HepG2 (cell line): ENCODE measurements around the gene LASP1. TPM values are rescaled to one million over a fixed set of nuclear protein-coding genes. Genes with fewer than 3 reads are reported as not detected.

Experiments used
- CBX1 ChIP-seq: IDR thresholded peaks from one replicate; pipeline ENCODE4 v1.6.1; 2016; ENCODE audit warnings: antibody characterized with exemption, low read depth
- CREBL2 ChIP-seq: sonication (generic); formaldehyde crosslinking; IDR thresholded peaks from 2 replicates; pipeline ENCODE4 v1.8.1; 2023; ENCODE audit warnings: missing genetic modification reagents, mild to moderate bottlenecking, borderline replicate concordance
- DBP ChIP-seq: sonication (generic); formaldehyde crosslinking; IDR thresholded peaks from 2 replicates; pipeline ENCODE4 v1.4.0; 2020; ENCODE audit warnings: missing genetic modification reagents; ENCODE audit errors: not compliant biosample characterization
- ETV6 ChIP-seq: sonication (generic); formaldehyde crosslinking; conservative IDR thresholded peaks from 2 replicates; pipeline ENCODE4 v1.4.0; 2020; ENCODE audit warnings: missing genetic modification reagents
- GFI1 ChIP-seq: sonication (generic); formaldehyde crosslinking; IDR thresholded peaks from 2 replicates; pipeline ENCODE4 v1.5.0; 2020; ENCODE audit warnings: missing genetic modification reagents, mild to moderate bottlenecking, borderline replicate concordance
- HNRNPH1 ChIP-seq: fragments of 200-400 bp; formaldehyde crosslinking; optimal IDR thresholded peaks from 2 replicates; pipeline ENCODE3; 2017; ENCODE audit warnings: mild to moderate bottlenecking, low read depth, low read length
- MTF2 ChIP-seq: sonication (generic); formaldehyde crosslinking; IDR thresholded peaks from 2 replicates; pipeline ENCODE4 v1.5.0; 2020; ENCODE audit warnings: missing genetic modification reagents, borderline replicate concordance
- NRL ChIP-seq: sonication (generic); formaldehyde crosslinking; IDR thresholded peaks from 2 replicates; pipeline ENCODE4 v1.5.0; 2020; ENCODE audit warnings: missing genetic modification reagents, mild to moderate bottlenecking, moderate library complexity, borderline replicate concordance
- POLR2G ChIP-seq: fragments of 200-400 bp; formaldehyde crosslinking; IDR thresholded peaks from 2 replicates; pipeline ENCODE4 v1.6.1; 2018; ENCODE audit warnings: mild to moderate bottlenecking, low read depth, low read length, moderate library complexity
- TBX3 ChIP-seq: fragments of 450-650 bp; IDR thresholded peaks from 2 replicates; pipeline ENCODE4 v1.6.1; 2017; ENCODE audit warnings: antibody characterized with exemption, mild to moderate bottlenecking, inconsistent platforms, borderline replicate concordance
- ZBTB7A ChIP-seq: sonication (generic); formaldehyde crosslinking; IDR thresholded peaks from 2 replicates; pipeline ENCODE4 v1.8.0; 2022; ENCODE audit warnings: mild to moderate bottlenecking, missing genetic modification reagents
- ZBTB8A ChIP-seq: sonication (generic); formaldehyde crosslinking; IDR thresholded peaks from 2 replicates; pipeline ENCODE4 v1.4.0; 2020; ENCODE audit warnings: mild to moderate bottlenecking, low read depth, missing genetic modification reagents, borderline replicate concordance
- ZC3H4 ChIP-seq: sonication (generic); formaldehyde crosslinking; IDR thresholded peaks from 2 replicates; pipeline ENCODE4 v1.4.0; 2020; ENCODE audit warnings: missing genetic modification reagents, borderline replicate concordance
- ZNF256 ChIP-seq: sonication (generic); formaldehyde crosslinking; conservative IDR thresholded peaks from 2 replicates; pipeline ENCODE4 v1.4.0; 2020; ENCODE audit warnings: missing genetic modification reagents
- ZNF350 ChIP-seq: sonication (generic); formaldehyde crosslinking; IDR thresholded peaks from 2 replicates; pipeline ENCODE4 v1.4.0; 2020; ENCODE audit warnings: mild to moderate bottlenecking, low read depth, missing genetic modification reagents, borderline replicate concordance
- ZNF354B ChIP-seq: sonication (generic); formaldehyde crosslinking; IDR thresholded peaks from 2 replicates; pipeline ENCODE4 v1.8.0; 2022; ENCODE audit warnings: mild to moderate bottlenecking, missing genetic modification reagents
- ZNF512 ChIP-seq: sonication (generic); formaldehyde crosslinking; IDR thresholded peaks from 2 replicates; pipeline ENCODE4 v1.4.0; 2020; ENCODE audit warnings: mild to moderate bottlenecking, missing genetic modification reagents
- ZNF576 ChIP-seq: sonication (generic); formaldehyde crosslinking; IDR thresholded peaks from 2 replicates; pipeline ENCODE4 v1.4.0; 2020; ENCODE audit warnings: mild to moderate bottlenecking, missing genetic modification reagents
- ZNF629 ChIP-seq: sonication (generic); formaldehyde crosslinking; conservative IDR thresholded peaks from 2 replicates; pipeline ENCODE4 v1.5.0; 2020; ENCODE audit warnings: missing genetic modification reagents
- ZNF747 ChIP-seq: sonication (generic); formaldehyde crosslinking; IDR thresholded peaks from 2 replicates; pipeline ENCODE4 v1.8.1; 2023; ENCODE audit warnings: missing genetic modification reagents, mild to moderate bottlenecking, borderline replicate concordance
- ZNF83 ChIP-seq: sonication (generic); formaldehyde crosslinking; IDR thresholded peaks from 2 replicates; pipeline ENCODE4 v1.4.0; 2020; ENCODE audit warnings: missing genetic modification reagents, mild to moderate bottlenecking, borderline replicate concordance
- ZNF883 ChIP-seq: sonication (generic); formaldehyde crosslinking; IDR thresholded peaks from 2 replicates; pipeline ENCODE4 v1.5.1; 2020; ENCODE audit warnings: mild to moderate bottlenecking, missing genetic modification reagents; ENCODE audit errors: not compliant biosample characterization
- polyA plus RNA-seq, 8 experiments: library from polyadenylated mRNA; depleted of rRNA in 3 of 8; stranded (reverse) in 7 of 8; unstranded in 1 of 8; fragments of >200 nt; fragmentation: Illumina TruSeq in 4 of 8; extraction: Trizol in 4 of 8; gene quantifications; 2 replicates each; pipeline versions ENCODE4 v1.2.1 to v1.2.3, GENCODE V29; 2011 to 2016; ENCODE audit warnings: low read depth in 4 of 8, missing spikeins in 1 of 8, mixed read lengths in 1 of 8; ENCODE audit not compliant: insufficient read depth in 1 of 8
- total RNA-seq, 5 experiments: library from RNA; depleted of rRNA; stranded (reverse); fragments of >200 nt; fragmentation: Illumina TruSeq; extraction: Trizol; gene quantifications; 2 replicates each; pipeline ENCODE4 v1.2.3, GENCODE V29; 2016; ENCODE audit warnings: low read depth in 1 of 5

Gene LASP1
- total and polyA plus RNA-seq, 2 of the 13 experiments (the other 11 are each of a cell fraction or from before 2014, with no cell fraction given) = 70.1 to 97.0 TPM

GRCh38 chr17:38872671-38873385, 3.0 kb downstream of the LASP1 start (continued):
- TF ChIP-seq DBP (no peak), ETV6 (CRISPR knock-in tag) (no peak), TBX3 (peak; percentile 70; the same call in 1 of the 2 replicates), ZNF83 (CRISPR knock-in tag) (no peak), ZBTB8A (CRISPR knock-in tag) (no peak), ZNF512 (CRISPR knock-in tag) (no peak), CBX1 (no peak), CREBL2 (CRISPR knock-in tag) (no peak), ZNF629 (no peak), ZNF354B (CRISPR knock-in tag) (no peak), HNRNPH1 (no peak), NRL (CRISPR knock-in tag) (no peak), ZNF256 (CRISPR knock-in tag) (no peak), ZNF883 (CRISPR knock-in tag) (no peak), ZNF350 (no peak; the same call in 1 of the 2 replicates), GFI1 (CRISPR knock-in tag) (peak; percentile 92), ZBTB7A (CRISPR knock-in tag) (no peak), ZC3H4 (no peak; the same call in 1 of the 2 replicates), ZNF576 (CRISPR knock-in tag) (no peak), ZNF747 (CRISPR knock-in tag) (no peak), MTF2 (CRISPR knock-in tag) (no peak), POLR2G (peak; percentile 39; the same call in 1 of the 2 replicates)
